Choroid plexus epithelial cell (primary cell): ENCODE data around the gene OPN1MW3.
A peak's percentile ranks its signal among the peaks of the same experiment; 100 is the strongest.

Experiments
- DNase-seq: peaks from one replicate; pipeline ENCODE4 v3.0.0-alpha.2; 2010; ENCODE audit warnings: low read depth
- H3K4me3 ChIP-seq: 2 replicates; pipeline ENCODE4 v1.5.1; 2011; ENCODE audit warnings: low read depth, mild to moderate bottlenecking, control low read depth, low read length, moderate library complexity
- CTCF ChIP-seq: conservative IDR thresholded peaks from 2 replicates; pipeline ENCODE4 v1.5.1; 2011; ENCODE audit warnings: low read depth, mild to moderate bottlenecking, control low read depth, inconsistent platforms, low read length, moderate library complexity

OPN1MW3 gene

GRCh38 chrX:154312116-154312515 is 54.7 kb downstream of the OPN1MW3 start:
- DNase-seq: no peak
- no peak for TF ChIP-seq CTCF
- no peak overlapping the region for H3K4me3 ChIP-seq

- no peak overlapping the region for H3K4me3 ChIP-seq
- no peak for TF ChIP-seq CTCF
- DNase-seq: no peak
These were observed 55.8 kb downstream of the OPN1MW3 start for GRCh38 chrX:154313147-154313546.

GRCh38 chrX:154315416-154315815 is 58.0 kb downstream of the OPN1MW3 start:
- no peak for DNase-seq
- no peak for TF ChIP-seq CTCF
- no peak overlapping the region for H3K4me3 ChIP-seq

GRCh38 chrX:154317391-154317995 is 60.1 kb downstream of the OPN1MW3 start:
- TF ChIP-seq CTCF: peak; percentile 68
- peak; percentile 28 for DNase-seq
- H3K4me3 ChIP-seq: no peak overlapping the region

DNA sequence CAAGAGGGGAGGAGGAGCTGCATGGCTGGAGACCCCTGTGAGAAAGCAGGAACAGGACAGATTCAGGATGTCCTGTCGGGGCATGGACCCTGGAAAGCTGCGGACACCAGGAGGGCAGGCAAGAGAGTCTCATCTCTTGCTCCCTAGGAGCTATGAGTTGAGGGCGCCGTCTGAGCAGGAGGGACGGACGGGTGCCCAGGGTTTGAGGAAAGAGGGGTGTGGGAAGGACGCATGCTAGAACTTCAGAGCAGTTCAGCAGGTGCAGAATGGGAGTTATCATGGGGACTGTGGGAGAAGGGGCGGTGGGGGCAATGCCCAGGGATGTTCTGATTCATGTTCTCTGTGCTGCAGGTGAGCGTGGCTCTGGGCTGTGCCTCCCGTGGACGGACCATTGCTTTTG is 63.0 kb downstream of the OPN1MW3 start:
- DNase-seq: no peak
- no peak for TF ChIP-seq CTCF
- no peak overlapping the region for H3K4me3 ChIP-seq
